PC-9 (cell line): ENCODE results near the gene CXCR6. TPM values are rescaled to one million over a fixed set of nuclear protein-coding genes. Genes with fewer than 3 reads are reported as not detected.

ENCODE experiments used
- BruUV-seq: library from RNA; stranded (reverse); fragments of 400-500 nt; replicated peaks from 2 replicates; lab custom pipeline; 2021; lab: Mats Ljungman, UMichigan
- CTCF ChIA-PET: fragments of 300-600 bp; sonication (Branson Sonifier 250); formaldehyde crosslinking; loops from one replicate; lab custom pipeline; 2022; ENCODE audit warnings: antibody characterized with exemption; lab: Charles Lee
- POLR2A ChIA-PET: fragments of 300-600 bp; sonication (Branson Sonifier 250); formaldehyde crosslinking; loops from one replicate; lab custom pipeline; 2022; ENCODE audit warnings: antibody characterized with exemption; ENCODE audit not compliant: unreplicated experiment; lab: Charles Lee
- DNase-seq, 2 experiments: peaks; one replicate each; pipeline versions ENCODE4 v3.0.0 to v3.0.0-alpha.2; 2015 to 2022; ENCODE audit warnings: mixed read lengths in 1 of 2
- H2AFZ ChIP-seq: fragments of 200-600 bp; sonication (generic); 2 replicates; pipeline ENCODE4 v1.8.1; 2017; ENCODE audit warnings: antibody characterized with exemption
- H3F3A ChIP-seq: fragments of 200-600 bp; sonication (generic); 2 replicates; pipeline ENCODE4 v1.8.1; 2017; ENCODE audit warnings: antibody characterized with exemption, mild to moderate bottlenecking, low read depth; ENCODE audit not compliant: insufficient read depth
- H3K27ac ChIP-seq: fragments of 200-600 bp; sonication (generic); 2 replicates; pipeline ENCODE4 v1.6.1; 2016; ENCODE audit warnings: mixed run types
- H3K27me3 ChIP-seq: fragments of 200-600 bp; sonication (generic); 2 replicates; pipeline ENCODE4 v1.6.1; 2016; ENCODE audit warnings: low read depth, mixed run types; ENCODE audit not compliant: insufficient read depth
- H3K36me3 ChIP-seq: fragments of 200-600 bp; sonication (generic); 2 replicates; pipeline ENCODE4 v1.6.1; 2016; ENCODE audit warnings: low read depth, mixed run types
- H3K4me1 ChIP-seq: fragments of 200-600 bp; sonication (generic); replicated peaks from 2 replicates; pipeline ENCODE4 v1.6.1; 2016; ENCODE audit warnings: mixed run types; ENCODE audit not compliant: insufficient read depth
- H3K4me2 ChIP-seq: fragments of 200-600 bp; sonication (generic); 2 replicates; pipeline ENCODE4 v1.6.1; 2017; ENCODE audit warnings: mixed run types
- H3K4me3 ChIP-seq: fragments of 200-600 bp; sonication (generic); 2 replicates; pipeline ENCODE4 v1.6.1; 2016; ENCODE audit warnings: mixed run types
- H3K79me2 ChIP-seq: fragments of 200-600 bp; sonication (generic); 2 replicates; pipeline ENCODE4 v1.6.1; 2017; ENCODE audit warnings: low read depth, mixed run types
- H3K9me2 ChIP-seq: fragments of 200-600 bp; sonication (generic); 2 replicates; pipeline ENCODE4 v1.8.1; 2017; ENCODE audit warnings: mild to moderate bottlenecking; ENCODE audit not compliant: insufficient read depth
- H3K9me3 ChIP-seq: fragments of 200-600 bp; sonication (generic); 2 replicates; pipeline ENCODE4 v1.8.1; 2016; ENCODE audit warnings: low read depth; ENCODE audit not compliant: insufficient read depth
- H4K20me1 ChIP-seq: fragments of 200-600 bp; sonication (generic); 2 replicates; pipeline ENCODE4 v1.8.1; 2017; ENCODE audit not compliant: insufficient read depth
- CTCF ChIP-seq: fragments of 200-600 bp; sonication (generic); conservative IDR thresholded peaks from 2 replicates; pipeline ENCODE4 v1.6.1; 2017; ENCODE audit warnings: mixed run types, antibody characterized with exemption, mild to moderate bottlenecking, moderate library complexity
- EZH2 ChIP-seq: fragments of 200-600 bp; sonication (generic); IDR thresholded peaks from 2 replicates; pipeline ENCODE4 v1.8.0; 2017; ENCODE audit warnings: antibody characterized with exemption, low read depth
- intact Hi-C: fragments of 100-400 bp; cut with micrococcal nuclease; formaldehyde crosslinking; loops from one replicate; pipeline ENCODE4 v1.10.0; 2022; ENCODE audit not compliant: unreplicated experiment
- total RNA-seq: library from RNA; stranded (reverse); gene quantifications from 2 replicates; pipeline ENCODE4 v1.2.3, GENCODE V29; 2021

CXCR6 gene
- total RNA-seq, 1 experiment from 2014 or later = 0.74 TPM

GRCh38 chr3:45922039-45922326 lies 21.3 kb upstream of the CXCR6 start:
- no peak overlapping the region for H3K4me3 ChIP-seq
- POLR2A ChIA-PET = no interaction called here
- H4K20me1 ChIP-seq = no peaks in the 10 kb centered on the region
- H3K27ac ChIP-seq = no peak overlapping the region
- no peaks in the 10 kb centered on the region for H3K79me2 ChIP-seq
- H3K4me2 ChIP-seq = no peak overlapping the region
- no peaks in the 10 kb centered on the region for H3F3A ChIP-seq
- CTCF ChIA-PET = no interaction called here
- H3K4me1 ChIP-seq = no peaks in the 10 kb centered on the region
- H3K36me3 ChIP-seq = no peaks in the 10 kb centered on the region
- no peaks in the 10 kb centered on the region for H3K9me2 ChIP-seq
- no peak for DNase-seq
- H3K27me3 ChIP-seq = no peaks in the 10 kb centered on the region
- intact Hi-C loops = no loop called here
- no peak for TF ChIP-seq EZH2
- no peaks in the 10 kb centered on the region for H3K9me3 ChIP-seq
- BruUV-seq = no TSS peak
- no peak overlapping the region for H2AFZ ChIP-seq

GRCh38 chr3:45922950-45923590 lies 20.2 kb upstream of the CXCR6 start:
- DNase-seq = no peak
- H3K4me3 ChIP-seq = no peak overlapping the region
- no TSS peak for BruUV-seq
- ChIA-PET CTCF (no interaction called here), POLR2A (no interaction called here)
- H3K79me2 ChIP-seq = no peaks in the 10 kb centered on the region
- TF ChIP-seq CTCF (no peak), EZH2 (no peak)
- H3K4me2 ChIP-seq = no peak overlapping the region
- H2AFZ ChIP-seq = no peak overlapping the region
- H3K9me3 ChIP-seq = no peaks in the 10 kb centered on the region
- no peaks in the 10 kb centered on the region for H3F3A ChIP-seq
- H3K9me2 ChIP-seq = no peaks in the 10 kb centered on the region
- H4K20me1 ChIP-seq = no peaks in the 10 kb centered on the region
- no peaks in the 10 kb centered on the region for H3K36me3 ChIP-seq
- intact Hi-C loops = no loop called here
- no peaks in the 10 kb centered on the region for H3K27me3 ChIP-seq
- no peak overlapping the region for H3K27ac ChIP-seq
- no peaks in the 10 kb centered on the region for H3K4me1 ChIP-seq

GRCh38 chr3:45923755-45924154 lies 19.5 kb upstream of the CXCR6 start:
- H3K27ac ChIP-seq = no peak overlapping the region
- no peaks in the 10 kb centered on the region for H3K9me2 ChIP-seq
- POLR2A ChIA-PET = no interaction called here
- H3K9me3 ChIP-seq = no peaks in the 10 kb centered on the region
- no TSS peak for BruUV-seq
- H4K20me1 ChIP-seq = no peaks in the 10 kb centered on the region
- H3K27me3 ChIP-seq = no peaks in the 10 kb centered on the region
- no peaks in the 10 kb centered on the region for H3K79me2 ChIP-seq
- TF ChIP-seq CTCF = no peak
- no peaks in the 10 kb centered on the region for H3K4me1 ChIP-seq
- no peaks in the 10 kb centered on the region for H3K36me3 ChIP-seq
- no peak overlapping the region for H3K4me2 ChIP-seq
- H2AFZ ChIP-seq = no peak overlapping the region
- intact Hi-C loops = no loop called here
- CTCF ChIA-PET = no interaction called here
- H3F3A ChIP-seq = no peaks in the 10 kb centered on the region
- DNase-seq = peak in 1 of 2 experiments; percentile 49
- no peak overlapping the region for H3K4me3 ChIP-seq

- DNase-seq = no peak
- no peaks in the 10 kb centered on the region for H3K27me3 ChIP-seq
- H3K9me2 ChIP-seq = no peaks in the 10 kb centered on the region
- no peak overlapping the region for H3K27ac ChIP-seq
- no peaks in the 10 kb centered on the region for H3K9me3 ChIP-seq
- no TSS peak for BruUV-seq
- CTCF ChIA-PET = interaction anchor here (0.6 kb wide), 1 partner anchor 665 kb away, joined by 3 read pairs; no protein-coding TSS in a partner anchor
- no peaks in the 10 kb centered on the region for H3K36me3 ChIP-seq
- POLR2A ChIA-PET = interaction anchor here (0.6 kb wide), 1 partner anchor 443 kb away, joined by 3 read pairs; the partner anchor contains the start of gene CCR5
- no peak overlapping the region for H2AFZ ChIP-seq
- no peaks in the 10 kb centered on the region for H3F3A ChIP-seq
- H3K4me2 ChIP-seq = no peak overlapping the region
- no peaks in the 10 kb centered on the region for H3K4me1 ChIP-seq
- H4K20me1 ChIP-seq = no peaks in the 10 kb centered on the region
- H3K79me2 ChIP-seq = no peaks in the 10 kb centered on the region
- intact Hi-C loops = loop anchor here (2.0 to 5.0 kb wide), 2 partner anchors 167 to 416 kb away; no protein-coding TSS in a partner anchor
- H3K4me3 ChIP-seq = no peak overlapping the region
- TF ChIP-seq EZH2 (no peak), CTCF (no peak)
These were observed 15.4 kb upstream of the CXCR6 start for GRCh38 chr3:45927881-45928280.
